Middle frontal gyrus (tissue), 1 donor: ENCODE data around the gene CGRRF1.

ENCODE experiments used
- DNase-seq: peaks from one replicate; pipeline ENCODE4 v3.0.0-alpha.2; 2015; ENCODE audit warnings: low spot score; ENCODE audit errors: extremely low spot score

Gene CGRRF1

DNA sequence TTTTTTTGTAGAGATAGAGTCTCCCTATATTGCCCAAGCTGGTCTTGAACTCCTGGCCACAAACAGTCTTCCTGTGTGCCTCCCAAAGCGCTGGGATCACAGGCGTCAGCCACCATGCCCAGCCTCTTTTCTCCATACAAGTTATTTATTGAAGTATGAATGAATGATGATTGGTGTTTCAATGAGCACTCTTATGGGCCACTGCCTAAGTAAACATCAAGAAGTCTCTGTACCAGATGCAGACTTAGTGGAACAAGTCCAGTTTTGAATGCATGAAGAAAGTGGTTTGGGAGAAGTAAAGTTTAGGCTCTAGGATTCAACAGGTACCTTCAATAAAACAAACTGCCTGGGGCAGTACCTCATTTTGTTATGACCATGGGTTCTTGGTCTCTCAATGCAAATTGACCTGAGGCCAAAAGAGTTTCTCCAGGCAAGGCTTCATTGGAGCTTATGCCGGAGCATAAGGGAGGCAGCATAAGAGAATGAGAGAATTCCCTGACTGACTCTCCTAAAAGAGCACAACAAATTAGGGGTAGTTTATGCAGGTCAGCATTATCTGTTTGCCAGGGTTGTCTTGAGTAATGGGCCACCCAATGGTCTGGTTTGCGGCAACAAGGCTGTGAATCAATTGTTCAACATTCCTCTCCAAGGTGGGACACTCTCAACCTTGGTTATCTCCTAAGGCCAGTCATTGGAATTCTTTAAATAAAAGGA is 19.8 kb upstream of the CGRRF1 start:
- no peak for DNase-seq

DNA sequence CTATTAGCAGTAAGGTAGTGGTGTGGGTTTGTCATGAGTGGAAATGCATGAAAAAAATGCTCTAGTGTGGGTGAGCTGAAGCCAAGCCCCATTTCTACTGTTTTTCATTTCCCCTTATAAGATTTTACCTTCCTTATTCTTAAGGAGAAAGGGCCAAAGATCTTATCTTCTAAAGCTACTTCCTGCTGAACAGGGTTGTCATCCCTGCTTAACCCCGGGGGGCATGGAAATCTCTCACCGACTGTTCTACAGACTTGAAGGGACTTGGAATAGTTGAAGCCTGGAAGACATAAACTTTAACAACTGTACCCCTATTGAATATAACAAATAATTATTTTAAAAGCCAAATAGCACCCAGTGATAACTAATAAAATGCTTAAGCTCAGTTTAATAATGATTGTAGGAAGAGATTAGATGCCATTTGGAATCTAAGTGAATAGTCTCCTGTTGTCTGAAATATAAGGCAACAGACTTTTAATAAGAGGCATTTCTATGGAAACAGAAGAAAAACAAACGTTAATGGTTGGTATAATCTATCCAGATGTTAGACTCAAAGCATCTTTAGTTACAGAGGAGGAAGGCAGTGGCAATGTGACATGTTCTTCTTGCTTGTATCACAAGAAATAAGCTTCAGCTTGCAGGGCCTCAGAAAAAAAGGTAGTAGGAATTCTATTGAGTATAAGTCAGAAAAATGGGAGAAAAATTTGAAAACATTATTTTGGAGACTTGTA is 19.1 kb upstream of the CGRRF1 start:
- no peak for DNase-seq

- DNase-seq, result no peak
Observed at GRCh38 chr14:54493293-54493692, 16.4 kb upstream of the CGRRF1 start.

DNA sequence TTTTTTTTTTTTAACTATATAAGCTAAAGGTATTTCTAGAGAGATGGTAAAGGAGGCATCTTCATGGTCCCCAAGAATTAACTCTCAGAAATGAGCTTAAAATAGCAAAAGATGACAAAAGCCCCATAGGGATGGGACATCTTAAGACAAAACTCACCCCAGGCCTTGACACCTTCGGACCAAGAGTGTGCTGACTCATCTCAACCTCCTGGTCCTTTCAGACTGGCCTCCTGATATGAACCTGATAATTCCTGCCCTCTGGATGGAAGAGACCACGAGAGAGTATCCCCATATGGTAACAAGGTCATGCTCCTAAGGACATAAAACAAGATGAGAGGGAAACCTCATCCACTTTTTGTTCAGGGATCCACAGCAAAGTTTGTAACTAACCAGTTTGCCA is 12.5 kb upstream of the CGRRF1 start:
- DNase-seq, result no peak

- DNase-seq, result no peak
Observed at GRCh38 chr14:54498095-54498531, 11.6 kb upstream of the CGRRF1 start.

DNA sequence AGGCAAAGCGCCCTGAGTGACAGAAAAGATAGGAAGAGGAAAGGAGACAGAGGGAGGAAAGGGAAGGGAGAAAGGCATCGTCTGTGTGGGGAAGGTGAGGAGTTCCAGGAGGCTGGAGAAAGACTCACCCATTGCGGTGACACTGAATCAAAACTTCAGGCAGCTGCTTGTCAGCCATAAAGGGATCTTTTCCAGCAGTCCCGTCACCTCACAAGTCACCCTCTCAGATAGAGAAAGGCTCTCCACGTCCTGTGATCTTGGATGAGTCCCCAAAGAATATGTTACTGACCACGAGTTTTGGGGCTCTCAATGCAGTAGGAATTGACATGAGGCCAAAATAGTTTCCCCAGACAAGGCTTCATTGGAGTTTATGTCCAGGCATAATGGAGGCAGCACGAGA is 11.1 kb upstream of the CGRRF1 start:
- DNase-seq, result no peak

DNA sequence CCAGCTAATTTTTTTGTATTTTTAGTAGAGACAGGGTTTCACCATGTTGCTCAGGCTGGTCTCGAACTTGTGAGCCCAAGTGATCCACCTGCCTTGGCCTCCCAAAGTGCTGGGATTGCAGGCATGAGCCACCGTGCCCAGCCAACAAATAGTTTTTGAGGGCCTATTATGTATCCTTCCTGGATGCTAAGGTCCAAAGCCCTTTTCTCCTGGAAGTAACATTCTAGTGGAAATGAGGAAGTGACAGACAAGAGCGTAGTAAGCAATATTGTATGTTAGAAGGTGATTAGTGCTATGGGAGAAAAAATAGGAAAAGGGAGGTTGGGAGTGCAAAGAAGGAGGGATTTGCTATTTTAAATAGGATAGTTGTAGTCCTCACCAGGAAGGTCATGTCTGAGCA is 9.0 kb upstream of the CGRRF1 start:
- DNase-seq, result no peak

DNA sequence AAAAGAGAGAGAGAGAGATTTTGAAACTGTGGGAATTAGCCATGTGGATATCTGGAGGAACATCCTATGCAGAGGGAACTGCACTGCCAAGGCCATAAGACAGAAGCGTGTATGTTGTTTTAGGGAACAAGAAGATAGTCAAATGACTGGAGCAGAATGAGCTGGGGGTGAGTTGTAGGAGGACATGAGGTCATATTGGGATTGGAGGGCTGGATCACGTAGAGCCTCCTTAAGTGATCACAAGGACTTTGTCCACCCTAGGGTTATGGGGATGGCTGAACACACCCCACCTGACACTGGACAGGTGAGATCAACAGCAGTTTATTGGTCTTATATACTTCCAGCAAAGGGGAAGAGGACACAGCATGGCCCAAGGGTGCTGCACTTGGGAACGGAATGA is 8.2 kb upstream of the CGRRF1 start:
- no peak for DNase-seq

DNA sequence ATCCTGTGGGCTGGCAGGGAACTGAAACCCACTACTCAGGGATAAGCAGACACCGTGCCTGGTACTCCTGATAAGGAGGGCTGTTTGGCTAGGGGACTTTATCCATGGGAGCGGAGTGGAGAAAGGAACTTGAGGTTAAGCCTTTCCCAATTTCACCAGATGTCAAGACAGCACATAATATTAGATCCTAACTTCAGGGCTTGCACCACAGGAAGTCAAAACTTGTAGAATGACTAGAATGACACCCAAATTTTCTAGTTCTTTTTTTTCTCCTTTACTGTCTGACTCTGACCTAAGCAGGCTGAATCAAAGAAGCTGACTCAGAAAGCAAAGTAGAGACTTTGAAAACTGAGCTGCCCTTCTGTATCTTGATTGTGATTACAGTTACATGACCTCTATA is 7.1 kb upstream of the CGRRF1 start:
- no peak for DNase-seq

GRCh38 chr14:54503486-54503885 is 6.2 kb upstream of the CGRRF1 start:
- no peak for DNase-seq

GRCh38 chr14:54512393-54512792 is 2.7 kb downstream of the CGRRF1 start:
- DNase-seq, result no peak

- no peak for DNase-seq
Observed at GRCh38 chr14:54515670-54516069, 6.0 kb downstream of the CGRRF1 start.

DNA sequence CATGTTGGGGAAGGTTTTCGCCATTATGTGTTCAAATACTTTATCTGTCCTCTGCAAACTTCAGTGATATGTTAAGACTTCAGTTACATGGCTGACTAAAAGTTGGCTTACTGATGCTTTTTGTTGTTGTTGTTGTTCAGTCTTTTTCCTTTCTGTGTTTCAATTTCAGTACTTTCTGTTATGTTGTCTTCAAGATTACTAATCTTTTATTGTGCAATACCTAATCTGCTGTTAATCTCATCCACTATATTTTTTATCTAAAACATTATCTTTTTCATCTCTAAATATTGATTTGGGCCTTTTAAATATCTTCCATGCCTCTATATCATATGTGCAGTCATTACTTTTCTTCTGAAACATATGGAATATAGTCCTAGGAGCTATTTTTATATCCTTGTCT is 7.0 kb downstream of the CGRRF1 start:
- DNase-seq, result no peak

DNA sequence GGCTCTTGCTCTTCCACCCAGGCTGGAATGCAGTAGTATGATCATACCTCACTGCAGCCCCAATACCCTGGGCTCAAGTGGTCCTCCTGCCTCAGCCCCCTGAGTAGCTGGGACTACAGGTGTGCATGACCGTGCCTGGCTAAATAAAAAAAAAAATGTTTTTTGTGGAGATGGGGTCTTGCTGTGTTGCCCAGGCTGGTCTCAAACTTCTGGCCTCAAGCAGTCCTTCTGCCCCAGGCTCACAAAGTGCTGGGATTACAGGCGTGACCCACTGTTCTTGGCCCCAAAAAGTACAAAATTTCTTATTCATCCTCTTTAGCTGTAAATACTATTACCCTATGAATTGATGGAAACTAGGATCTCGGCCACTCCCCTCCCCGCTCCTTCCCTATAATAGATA is 14.7 kb downstream of the CGRRF1 start:
- no peak for DNase-seq

- DNase-seq, result no peak
Observed at GRCh38 chr14:54528973-54529372, 19.3 kb downstream of the CGRRF1 start.

GRCh38 chr14:54529811-54530210 is 20.1 kb downstream of the CGRRF1 start:
- no peak for DNase-seq

GRCh38 chr14:54532111-54533012 is 22.7 kb downstream of the CGRRF1 start:
- DNase-seq, result no peak

DNA sequence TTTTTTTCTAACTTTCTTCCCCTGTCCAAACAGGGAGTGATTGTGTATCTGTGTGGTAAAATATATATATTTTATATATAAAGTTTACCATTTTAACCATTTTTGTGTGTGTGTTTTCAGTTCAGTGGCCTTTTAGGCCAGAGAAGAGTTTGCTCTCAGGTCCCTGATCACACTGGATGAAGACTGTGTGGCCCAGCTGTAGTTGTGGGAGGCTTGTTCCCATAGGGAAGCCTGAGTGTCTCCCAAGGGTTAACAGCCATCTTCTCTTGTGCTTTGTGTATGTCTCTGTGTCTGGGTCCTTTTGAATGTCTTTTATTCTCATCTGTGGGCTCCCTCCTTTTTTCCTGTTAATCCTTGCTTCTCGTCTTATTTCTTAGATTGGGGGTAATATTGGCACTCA is 23.4 kb downstream of the CGRRF1 start:
- no peak for DNase-seq

GRCh38 chr14:54535126-54535525 is 25.4 kb downstream of the CGRRF1 start:
- no peak for DNase-seq

DNA sequence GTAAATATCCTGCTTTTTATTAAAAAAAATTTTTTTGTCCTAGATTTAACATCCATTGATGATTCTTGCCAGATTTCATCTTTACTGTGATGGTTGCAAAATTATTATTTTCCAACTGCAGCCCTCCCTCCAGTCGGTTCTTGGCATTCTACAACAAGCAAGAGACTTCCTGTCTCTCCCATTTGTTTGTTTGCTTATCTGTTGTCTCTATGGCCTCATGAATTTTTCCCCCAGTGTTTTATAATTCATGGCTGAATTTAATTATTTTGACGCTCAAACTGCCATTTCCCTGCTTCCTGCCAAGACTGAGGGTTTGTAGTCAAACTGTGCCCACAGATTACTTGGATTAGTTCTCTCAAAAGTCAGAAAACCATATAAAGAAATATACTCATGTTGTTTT is 25.9 kb downstream of the CGRRF1 start:
- no peak for DNase-seq

GRCh38 chr14:54537651-54538050 is 27.9 kb downstream of the CGRRF1 start:
- DNase-seq, result no peak

GRCh38 chr14:54538055-54538454 is 28.3 kb downstream of the CGRRF1 start:
- no peak for DNase-seq
